HL-60/S4 (cell line): ENCODE data around the gene PRKG1.

Experiments used
- in situ Hi-C: fragments of 300-500 bp; cut with MboI; formaldehyde crosslinking; loops from 2 replicates; pipeline ENCODE4 v1.14.3; 2022; ENCODE audit warnings: low sequenced_read_pairs

The PRKG1 gene

GRCh38 chr10:51487576-51487975 lies 413.3 kb downstream of the PRKG1 start:
- in situ Hi-C loops = no loop called here

GRCh38 chr10:51488766-51489408 lies 414.6 kb downstream of the PRKG1 start:
- in situ Hi-C loops = no loop called here

DNA sequence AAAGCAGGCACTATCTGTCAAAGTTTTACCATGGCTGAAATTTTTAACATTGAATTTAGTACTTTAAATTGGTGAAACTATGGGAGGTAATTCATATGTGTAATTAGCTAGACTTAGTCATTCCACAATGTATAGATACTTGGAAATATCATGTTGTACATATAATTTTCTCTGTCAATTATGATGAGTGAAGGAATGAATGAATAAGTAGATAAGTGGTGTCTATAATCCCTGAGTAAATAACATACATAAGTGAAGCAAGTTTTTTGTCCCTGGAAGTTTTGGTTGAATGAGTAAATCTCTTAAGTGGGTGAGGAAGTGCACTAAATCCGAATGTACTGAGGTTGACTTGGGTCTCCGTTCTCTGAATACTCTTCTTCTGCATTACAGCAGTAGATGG lies 424.1 kb downstream of the PRKG1 start:
- in situ Hi-C loops = no loop called here

DNA sequence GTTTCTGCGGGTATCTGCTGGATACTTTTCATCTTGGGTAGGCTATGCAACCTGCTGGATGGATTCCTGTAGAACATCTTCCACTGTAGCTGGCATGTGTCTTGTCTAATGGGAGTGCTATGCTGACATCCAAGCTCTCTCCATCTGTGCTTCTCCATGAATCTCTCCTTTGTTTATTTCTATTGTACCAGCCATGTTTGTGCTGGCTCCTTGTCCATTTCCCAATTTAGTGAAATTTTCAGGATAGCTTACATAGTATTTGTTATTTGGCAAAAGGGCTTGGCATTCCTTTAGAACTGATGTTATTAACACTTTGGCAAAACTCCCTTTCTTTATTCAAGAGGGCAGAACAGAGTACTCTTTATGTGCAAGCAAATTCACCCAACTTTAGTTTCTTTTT lies 427.1 kb downstream of the PRKG1 start:
- in situ Hi-C loops = no loop called here

- in situ Hi-C loops = no loop called here
These were observed 427.8 kb downstream of the PRKG1 start for GRCh38 chr10:51502124-51502523.

GRCh38 chr10:51503378-51503777 lies 429.1 kb downstream of the PRKG1 start:
- in situ Hi-C loops = no loop called here

- in situ Hi-C loops = no loop called here
These were observed 433.2 kb downstream of the PRKG1 start for GRCh38 chr10:51507476-51507875.

DNA sequence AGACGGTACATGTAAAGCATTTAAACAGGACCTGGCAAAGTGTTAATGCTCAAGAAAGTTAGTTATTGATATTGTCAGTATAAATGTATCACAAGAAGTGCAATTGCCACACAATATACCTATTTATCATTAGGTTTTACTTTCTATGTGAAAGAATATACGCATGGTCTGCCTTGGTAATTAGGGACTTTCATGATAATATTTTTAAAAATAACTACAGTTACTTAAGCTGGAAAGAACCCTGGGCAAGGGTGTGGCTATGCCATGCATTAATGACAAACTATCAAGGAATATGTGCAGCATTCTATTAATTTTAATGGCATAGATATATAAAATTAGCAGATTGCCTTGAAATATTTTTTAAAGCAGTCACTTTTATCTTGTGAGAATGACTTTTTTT lies 433.9 kb downstream of the PRKG1 start:
- in situ Hi-C loops = no loop called here

DNA sequence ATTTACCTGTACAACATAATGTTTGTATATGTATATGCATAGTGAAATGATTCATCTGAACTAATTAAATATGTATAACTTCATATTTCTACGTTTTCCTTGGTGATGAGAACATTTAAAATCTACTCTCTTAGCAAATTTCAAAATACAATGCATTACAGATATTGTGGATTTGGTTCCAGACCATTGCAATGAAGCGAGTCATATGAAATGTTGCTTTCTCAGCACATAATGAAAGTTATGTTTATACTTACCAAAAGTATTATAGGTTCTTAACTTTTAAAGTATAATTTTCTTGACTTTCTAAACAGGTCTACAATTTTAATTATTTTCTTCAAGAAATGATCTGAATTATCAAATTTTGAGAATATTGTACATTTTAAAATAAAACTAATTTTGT lies 435.9 kb downstream of the PRKG1 start:
- in situ Hi-C loops = no loop called here

GRCh38 chr10:51521605-51522004 lies 447.3 kb downstream of the PRKG1 start:
- in situ Hi-C loops = no loop called here

DNA sequence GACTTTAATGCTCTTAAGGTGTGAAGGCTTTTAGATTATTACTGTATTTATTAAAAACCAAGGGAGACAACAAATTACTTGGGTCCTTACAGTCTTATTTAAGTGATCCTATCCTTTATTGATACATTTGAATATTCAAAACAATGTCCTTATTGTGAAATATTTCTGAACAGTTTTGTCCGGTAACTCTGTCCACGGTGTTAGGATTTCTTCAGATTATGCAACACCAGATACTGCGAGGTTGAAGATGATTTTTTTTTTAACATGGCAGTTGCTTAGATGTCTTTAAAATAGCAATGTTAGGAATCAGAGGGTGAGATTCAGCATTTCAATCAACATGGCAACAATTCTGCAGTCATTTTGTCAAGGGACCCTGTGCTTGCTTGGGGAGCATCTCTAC lies 448.6 kb downstream of the PRKG1 start:
- in situ Hi-C loops = no loop called here

DNA sequence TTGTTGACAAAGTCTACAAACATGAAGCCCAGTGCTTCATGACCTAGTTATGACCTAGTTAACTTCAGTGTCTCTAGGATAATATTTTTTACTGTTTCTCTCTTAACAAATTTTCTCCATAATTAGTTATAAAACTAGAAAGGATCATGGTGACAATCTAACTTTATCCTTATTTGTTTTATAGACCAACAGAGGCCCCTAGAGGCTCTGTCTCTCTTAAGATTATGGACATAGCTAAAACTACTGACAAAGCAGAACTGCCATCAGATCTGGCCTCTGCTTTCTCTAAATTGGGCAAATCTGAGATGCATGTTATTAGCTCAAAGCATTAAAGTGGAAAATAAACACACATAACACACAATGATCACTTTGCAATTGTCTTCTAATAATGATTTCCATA lies 449.2 kb downstream of the PRKG1 start:
- in situ Hi-C loops = no loop called here

DNA sequence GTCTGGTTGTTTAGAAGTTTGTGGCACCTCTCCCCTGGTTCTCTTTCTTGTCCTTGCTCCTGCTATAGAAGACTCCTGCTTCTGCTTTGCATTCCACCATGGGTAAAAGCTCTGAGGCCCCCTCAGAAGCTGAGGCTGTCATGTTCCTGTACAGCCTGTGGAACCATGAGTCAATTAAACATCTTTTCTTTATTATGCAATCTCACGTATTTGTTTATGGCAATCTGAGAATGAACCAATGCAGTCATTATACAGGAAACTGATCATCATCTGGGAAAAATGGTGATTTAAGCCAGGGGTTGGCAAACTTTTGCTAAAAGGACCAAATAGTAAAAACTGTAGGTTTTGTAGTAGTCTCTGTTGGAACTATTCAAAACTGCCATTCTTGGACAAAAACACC lies 449.8 kb downstream of the PRKG1 start:
- in situ Hi-C loops = no loop called here

GRCh38 chr10:51527522-51528219 lies 453.4 kb downstream of the PRKG1 start:
- in situ Hi-C loops = no loop called here

DNA sequence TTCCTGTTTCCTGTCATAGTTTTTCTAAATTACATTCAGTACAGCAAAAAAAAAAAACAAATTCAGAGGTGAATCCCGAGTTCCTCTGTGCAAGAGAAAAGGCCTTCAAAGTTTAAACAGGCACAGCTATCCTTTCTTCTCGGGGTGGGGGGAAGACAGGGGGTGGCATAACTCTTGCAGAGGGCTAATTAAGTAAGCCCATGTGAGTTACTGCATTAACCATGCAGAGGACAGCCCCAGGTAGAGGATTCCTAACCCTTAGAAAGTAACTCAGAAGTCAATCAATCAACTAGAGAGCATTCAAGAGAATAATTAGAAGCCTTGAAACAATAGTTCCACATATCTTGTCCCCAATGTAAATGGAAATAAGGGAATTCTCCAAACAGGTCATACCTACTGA lies 454.2 kb downstream of the PRKG1 start:
- in situ Hi-C loops = no loop called here

DNA sequence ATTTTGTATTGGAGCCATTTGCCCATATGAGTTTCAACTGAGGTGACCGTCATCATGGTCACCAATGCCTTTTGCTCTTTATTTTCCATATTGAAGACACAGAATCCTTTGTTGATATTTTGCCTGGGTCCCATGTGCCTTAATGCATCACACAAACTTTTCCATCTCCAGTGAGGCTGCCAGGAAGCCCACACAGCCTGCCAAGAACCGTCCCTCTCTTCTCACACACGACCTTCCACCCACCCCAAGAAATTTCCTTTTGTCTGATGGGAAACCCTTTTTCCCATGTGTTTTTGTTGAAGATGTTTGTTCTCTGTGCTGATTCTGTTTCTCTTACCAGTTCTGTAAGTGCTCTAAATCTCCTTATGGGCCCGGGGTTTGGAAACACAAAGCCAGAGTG lies 456.3 kb downstream of the PRKG1 start:
- in situ Hi-C loops = no loop called here

DNA sequence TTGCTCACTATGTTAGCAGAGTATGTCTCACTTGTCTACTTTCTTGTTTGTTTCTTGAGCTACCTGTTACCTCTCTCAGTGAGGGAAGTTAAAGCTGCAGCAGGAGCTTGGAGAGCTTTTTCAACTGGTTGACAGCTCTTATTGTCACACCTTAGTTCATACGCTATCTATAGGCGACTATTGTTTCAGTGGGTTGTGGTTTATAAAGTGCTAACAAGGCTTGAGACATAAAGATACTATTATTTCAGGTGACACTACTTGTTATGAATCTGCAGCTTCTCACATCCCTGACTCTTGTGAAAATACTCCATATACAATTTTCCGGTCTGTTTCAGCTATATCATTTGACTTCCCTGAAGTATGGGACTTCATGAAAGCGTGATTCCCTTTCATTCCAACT lies 457.8 kb downstream of the PRKG1 start:
- in situ Hi-C loops = no loop called here

DNA sequence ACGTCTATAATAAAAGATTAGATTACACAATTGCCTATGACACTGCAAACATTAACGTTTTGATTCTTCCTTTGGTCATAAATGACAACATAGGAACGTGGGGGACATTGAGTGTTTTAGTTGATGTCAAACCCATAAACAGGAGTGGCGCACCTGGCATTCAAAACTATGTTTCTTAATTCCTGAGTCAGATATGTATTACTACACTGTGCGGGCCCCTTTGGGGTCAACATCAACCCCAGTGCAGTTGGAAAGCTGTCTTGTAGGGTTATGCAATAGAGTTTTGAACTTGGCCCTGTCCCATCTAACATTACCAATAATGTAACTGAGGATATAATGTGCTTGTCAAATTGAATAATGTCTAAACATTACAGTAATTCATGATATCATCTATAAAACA lies 468.6 kb downstream of the PRKG1 start:
- in situ Hi-C loops = no loop called here

GRCh38 chr10:51544933-51545332 lies 470.6 kb downstream of the PRKG1 start:
- in situ Hi-C loops = no loop called here

- in situ Hi-C loops = no loop called here
These were observed 473.7 kb downstream of the PRKG1 start for GRCh38 chr10:51547941-51548340.

DNA sequence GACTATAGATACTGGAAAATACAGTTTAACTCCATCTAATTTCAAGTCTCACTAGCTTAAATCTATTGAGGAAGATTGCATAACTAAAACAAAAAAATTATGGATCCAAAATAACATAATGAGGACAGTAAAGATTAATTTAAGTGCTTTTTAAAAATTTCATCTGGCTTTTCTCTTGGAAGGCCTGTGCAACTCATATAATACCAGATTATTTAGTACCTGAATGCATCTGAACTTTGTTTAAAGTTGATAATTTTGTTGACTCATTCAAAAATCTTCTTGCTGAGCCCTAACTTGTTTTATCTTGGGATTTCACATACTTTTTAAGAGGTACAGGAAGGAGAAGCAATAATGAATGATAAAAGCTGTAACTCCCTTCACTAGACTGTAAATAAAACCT lies 478.6 kb downstream of the PRKG1 start:
- in situ Hi-C loops = no loop called here

DNA sequence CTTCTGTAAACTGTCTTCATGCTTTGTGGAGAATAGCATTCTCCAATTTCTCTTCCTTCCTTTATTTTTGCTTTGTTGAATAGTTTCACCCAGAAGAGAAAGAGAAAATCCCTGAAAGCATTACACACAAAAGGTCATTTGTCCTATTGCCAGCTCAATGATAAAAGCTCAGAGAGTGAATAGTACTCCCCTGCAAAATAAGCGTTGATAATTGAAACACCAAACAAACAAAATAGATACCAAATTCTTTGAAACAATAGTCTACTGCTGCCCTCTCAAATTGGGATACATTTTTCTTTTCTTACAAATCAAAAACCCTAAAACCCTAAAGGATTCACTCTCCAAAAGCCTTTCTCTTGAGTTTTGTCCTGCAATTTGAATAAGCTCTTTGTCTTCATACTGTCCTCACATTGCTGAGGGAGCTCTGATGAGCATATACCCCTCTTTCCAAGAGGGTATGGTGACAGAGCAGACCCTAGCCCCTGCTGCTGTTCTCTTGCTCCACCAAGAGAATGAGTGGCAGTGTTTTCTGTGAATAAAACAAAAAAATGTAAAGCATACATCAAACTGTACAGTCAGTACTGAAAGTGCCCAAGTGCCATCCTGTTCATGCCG lies 490.7 kb downstream of the PRKG1 start:
- in situ Hi-C loops = no loop called here
